ENCODE measurements around the gene SLC35A3.

SLC35A3 gene

DNA sequence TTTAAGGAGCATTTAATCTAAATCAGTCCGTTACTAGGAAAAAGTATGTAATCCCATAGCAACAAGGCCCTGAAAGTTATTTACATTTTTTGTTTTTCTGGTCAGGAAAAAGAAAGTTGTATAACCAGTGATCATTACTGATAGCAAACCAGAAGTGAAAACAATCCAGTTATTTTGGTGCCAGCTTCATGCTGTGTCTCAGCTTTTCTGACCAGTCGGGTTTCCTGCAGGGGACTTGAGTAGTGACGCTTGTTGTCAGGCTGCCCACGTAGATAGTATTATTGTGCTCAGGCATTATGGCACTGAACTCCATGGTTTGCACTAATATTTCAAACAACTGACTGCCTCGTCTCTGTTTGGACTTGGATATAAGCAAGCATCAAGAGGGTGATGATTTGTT lies 107.7 kb downstream of the SLC35A3 start:
- peak; percentile 51 for DNase-seq (ENCODE audit: low spot score)

DNA sequence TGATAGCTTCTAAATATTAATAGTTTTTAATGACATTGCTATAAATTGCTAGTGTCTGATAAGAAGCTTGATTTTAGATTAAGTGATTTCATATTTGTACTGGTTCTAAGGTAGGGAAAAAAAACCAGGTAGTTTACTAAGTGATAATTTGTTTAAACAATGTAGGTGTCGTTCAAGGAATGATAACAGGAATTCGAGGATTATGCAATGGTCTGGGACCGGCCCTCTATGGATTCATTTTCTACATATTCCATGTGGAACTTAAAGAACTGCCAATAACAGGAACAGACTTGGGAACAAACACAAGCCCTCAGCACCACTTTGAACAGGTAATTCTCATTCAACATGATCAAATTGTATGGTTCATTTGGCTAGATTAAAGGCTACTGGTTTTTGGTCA lies 110.5 kb downstream of the SLC35A3 start:
- no peak for DNase-seq (ENCODE audit: low spot score)
